DOHH2 (cell line): ENCODE data around the gene PRL.

ENCODE experiments used
- CTCF ChIP-seq: fragments of 200-600 bp; sonication (generic); IDR thresholded peaks from one replicate; pipeline ENCODE4 v1.5.1; 2014; ENCODE audit warnings: antibody characterized with exemption, mild to moderate bottlenecking, low read depth, low read length; ENCODE audit not compliant: poor library complexity, severe bottlenecking
- EZH2phosphoT487 ChIP-seq: fragments of 200-600 bp; sonication (generic); IDR thresholded peaks from 2 replicates; pipeline ENCODE4 v1.6.1; 2017; ENCODE audit warnings: borderline replicate concordance, mild to moderate bottlenecking, antibody characterized with exemption, low read length, moderate library complexity, mixed read lengths

- TF ChIP-seq CTCF (no peak), EZH2phosphoT487 (no peak)
These were observed 42.7 kb downstream of the PRL start for GRCh38 chr6:22253955-22254655.
